ENCODE results near the gene BCKDHA. TPM values are rescaled to one million over a fixed set of nuclear protein-coding genes. Genes with fewer than 3 reads are reported as not detected.

The BCKDHA gene
- total RNA-seq, 1 donor from 2014 or later = 11.7 TPM

GRCh38 chr19:41356984-41357739 is 40.5 kb upstream of the BCKDHA start:
- no peaks in the 10 kb centered on the region for H3K9me3 Mint-ChIP-seq
- peaks cover 8% of the 10 kb centered on the region for H3K4me1 Mint-ChIP-seq (ENCODE audit: unreplicated experiment)
- peaks cover 5% of the 10 kb centered on the region for H3K36me3 Mint-ChIP-seq
- no peak for DNase-seq (ENCODE audit: extremely low spot score, unreplicated experiment)
- no peak for TF ChIP-seq CTCF (conservative IDR thresholded peaks at IDR 0.05)
- H3K4me3 Mint-ChIP-seq = no peak overlapping the region
- H3K27ac Mint-ChIP-seq = no peak overlapping the region
- peaks cover 24% of the 10 kb centered on the region for H3K27me3 Mint-ChIP-seq

- no peaks in the 10 kb centered on the region for H3K9me3 Mint-ChIP-seq
- H3K27me3 Mint-ChIP-seq = peaks cover 20% of the 10 kb centered on the region
- DNase-seq (ENCODE audit: extremely low spot score, unreplicated experiment) = no peak
- H3K4me1 Mint-ChIP-seq (ENCODE audit: unreplicated experiment) = peaks cover 13% of the 10 kb centered on the region
- H3K36me3 Mint-ChIP-seq = peaks cover 5% of the 10 kb centered on the region
- H3K27ac Mint-ChIP-seq = no peak overlapping the region
- H3K4me3 Mint-ChIP-seq = no peak overlapping the region
- no peak for TF ChIP-seq CTCF (conservative IDR thresholded peaks at IDR 0.05)
Observed at GRCh38 chr19:41357746-41358145, 39.9 kb upstream of the BCKDHA start.

- Mint-ChIP-seq H3K36me3 (peaks cover 5% of the 10 kb centered on the region), H3K4me1 (ENCODE audit: unreplicated experiment) (peaks cover 14% of the 10 kb centered on the region), H3K27ac (no peak overlapping the region), H3K9me3 (no peaks in the 10 kb centered on the region), H3K4me3 (no peak overlapping the region), H3K27me3 (peaks cover 11% of the 10 kb centered on the region)
- no peak for DNase-seq (ENCODE audit: extremely low spot score, unreplicated experiment)
- no peak for TF ChIP-seq CTCF (conservative IDR thresholded peaks at IDR 0.05)
Observed at GRCh38 chr19:41359741-41360140, 37.9 kb upstream of the BCKDHA start.

GRCh38 chr19:41362143-41362847 is 35.3 kb upstream of the BCKDHA start:
- no peak for TF ChIP-seq CTCF (conservative IDR thresholded peaks at IDR 0.05)
- Mint-ChIP-seq H3K27ac (peak overlapping the region; percentile 50), H3K9me3 (no peaks in the 10 kb centered on the region), H3K36me3 (peaks cover 3% of the 10 kb centered on the region), H3K4me1 (ENCODE audit: unreplicated experiment) (peaks cover 14% of the 10 kb centered on the region), H3K27me3 (no peaks in the 10 kb centered on the region), H3K4me3 (peak overlapping the region; percentile 96)
- DNase-seq (ENCODE audit: extremely low spot score, unreplicated experiment) = no peak

GRCh38 chr19:41363371-41363752 is 34.3 kb upstream of the BCKDHA start:
- Mint-ChIP-seq H3K9me3 (no peaks in the 10 kb centered on the region), H3K36me3 (peaks cover 3% of the 10 kb centered on the region)

More at GRCh38 chr19:41363371-41363752, 34.3 kb upstream of the BCKDHA start:
- Mint-ChIP-seq H3K27me3 (no peaks in the 10 kb centered on the region), H3K27ac (peak overlapping the region; percentile 100), H3K4me3 (peak overlapping the region; percentile 96), H3K4me1 (ENCODE audit: unreplicated experiment) (peaks cover 14% of the 10 kb centered on the region)
- DNase-seq (ENCODE audit: extremely low spot score, unreplicated experiment) = no peak
- TF ChIP-seq CTCF (conservative IDR thresholded peaks at IDR 0.05) = no peak
